MCF 10A (cell line): ENCODE measurements around the gene CLIP4. TPM values are rescaled to one million over a fixed set of nuclear protein-coding genes. Genes with fewer than 3 reads are reported as not detected.

Experiments
- BruUV-seq: library from RNA; stranded (reverse); fragments of 400-500 nt; replicated peaks from 2 replicates; lab custom pipeline; 2021; lab: Mats Ljungman, UMichigan
- CTCF ChIA-PET: fragments of 300-600 bp; sonication (Branson Sonifier 250); formaldehyde crosslinking; extraction: SDS; loops from one replicate; lab custom pipeline; 2021; ENCODE audit warnings: antibody characterized with exemption, inconsistent platforms; lab: Yijun Ruan, JAX
- POLR2A ChIA-PET: fragments of 300-600, 350-650 bp; sonication (Branson Sonifier 250); formaldehyde crosslinking; extraction: SDS; loops from one replicate; lab custom pipeline; 2020; ENCODE audit warnings: antibody characterized with exemption, inconsistent platforms; lab: Yijun Ruan, JAX
- DNase-seq: peaks from one replicate; pipeline ENCODE4 v3.0.0-alpha.2; 2018; ENCODE audit not compliant: unreplicated experiment
- H3K27ac Mint-ChIP-seq: one replicate; pipeline ENCODE4 v1.8.0; 2022; ENCODE audit warnings: mild to moderate bottlenecking, low read depth, mixed read lengths; ENCODE audit not compliant: unreplicated experiment
- H3K27me3 Mint-ChIP-seq: one replicate; pipeline ENCODE4 v1.8.0; 2022; ENCODE audit warnings: mixed read lengths; ENCODE audit not compliant: insufficient read depth, unreplicated experiment
- H3K36me3 Mint-ChIP-seq: one replicate; pipeline ENCODE4 v1.8.0; 2022; ENCODE audit warnings: mild to moderate bottlenecking, moderate library complexity, mixed read lengths; ENCODE audit not compliant: insufficient read depth, unreplicated experiment
- H3K4me1 Mint-ChIP-seq: one replicate; pipeline ENCODE4 v1.8.0; 2022; ENCODE audit warnings: mixed read lengths; ENCODE audit not compliant: insufficient read depth, unreplicated experiment
- H3K4me3 Mint-ChIP-seq: one replicate; pipeline ENCODE4 v1.8.0; 2022; ENCODE audit warnings: mild to moderate bottlenecking, moderate library complexity, mixed read lengths; ENCODE audit not compliant: unreplicated experiment
- H3K9me3 Mint-ChIP-seq: one replicate; pipeline ENCODE4 v1.8.0; 2022; ENCODE audit warnings: mixed read lengths; ENCODE audit not compliant: unreplicated experiment
- CTCF ChIP-seq: fragments of 200-600 bp; IDR thresholded peaks from one replicate; pipeline ENCODE4 v1.8.0; 2022; ENCODE audit warnings: antibody characterized with exemption, mild to moderate bottlenecking; ENCODE audit not compliant: unreplicated experiment
- intact Hi-C: fragments of 100-400 bp; cut with micrococcal nuclease; formaldehyde crosslinking; loops from 2 replicates; pipeline ENCODE4 v1.14.1; 2022
- total RNA-seq: library from RNA; stranded (reverse); gene quantifications from 2 replicates; pipeline ENCODE4 v1.2.3, GENCODE V29; 2022

The CLIP4 gene
- total RNA-seq, 1 experiment from 2014 or later = 77.8 TPM

GRCh38 chr2:29130295-29130694 lies 15.1 kb downstream of the CLIP4 start:
- H3K4me3 Mint-ChIP-seq = peak overlapping the region; percentile 46
- intact Hi-C loops = loop anchor here (2.0 kb wide), 1 partner anchor 75 kb away; no protein-coding TSS in a partner anchor
- no TSS peak for BruUV-seq
- H3K4me1 Mint-ChIP-seq = peaks cover 25% of the 10 kb centered on the region
- peak overlapping the region; percentile 63 for H3K27ac Mint-ChIP-seq
- H3K27me3 Mint-ChIP-seq = no peaks in the 10 kb centered on the region
- CTCF ChIA-PET = interaction anchor here (0.6 to 2.9 kb wide), 8 partner anchors 10 to 985 kb away, joined by 3 to 15 read pairs (median 6); partner anchors contain the start of gene CLIP4
- DNase-seq = peak; percentile 93
- POLR2A ChIA-PET = interaction anchor here (0.7 to 4.7 kb wide), 17 partner anchors 8 to 1016 kb away, joined by 3 to 171 read pairs (median 5); partner anchors contain the start of genes CLIP4, WDR43 and YPEL5
- H3K36me3 Mint-ChIP-seq = peaks cover 74% of the 10 kb centered on the region
- H3K9me3 Mint-ChIP-seq = no peaks in the 10 kb centered on the region
- no peak for TF ChIP-seq CTCF

GRCh38 chr2:29134933-29135332 lies 19.7 kb downstream of the CLIP4 start:
- BruUV-seq = no TSS peak
- ChIA-PET POLR2A (interaction anchor here (0.6 to 1.2 kb wide), 4 partner anchors 15 to 198 kb away, joined by 3 to 8 read pairs (median 3); no protein-coding TSS in a partner anchor), CTCF (interaction anchor here (0.5 to 0.8 kb wide), 3 partner anchors 16 to 236 kb away, joined by 3 to 7 read pairs (median 3); no protein-coding TSS in a partner anchor)
- peaks cover 9% of the 10 kb centered on the region for H3K4me1 Mint-ChIP-seq
- no peak for DNase-seq
- intact Hi-C loops = no loop called here
- H3K27ac Mint-ChIP-seq = no peak overlapping the region
- H3K36me3 Mint-ChIP-seq = peaks cover 86% of the 10 kb centered on the region
- no peaks in the 10 kb centered on the region for H3K9me3 Mint-ChIP-seq
- no peak for TF ChIP-seq CTCF
- no peak overlapping the region for H3K4me3 Mint-ChIP-seq
- H3K27me3 Mint-ChIP-seq = no peaks in the 10 kb centered on the region

DNA sequence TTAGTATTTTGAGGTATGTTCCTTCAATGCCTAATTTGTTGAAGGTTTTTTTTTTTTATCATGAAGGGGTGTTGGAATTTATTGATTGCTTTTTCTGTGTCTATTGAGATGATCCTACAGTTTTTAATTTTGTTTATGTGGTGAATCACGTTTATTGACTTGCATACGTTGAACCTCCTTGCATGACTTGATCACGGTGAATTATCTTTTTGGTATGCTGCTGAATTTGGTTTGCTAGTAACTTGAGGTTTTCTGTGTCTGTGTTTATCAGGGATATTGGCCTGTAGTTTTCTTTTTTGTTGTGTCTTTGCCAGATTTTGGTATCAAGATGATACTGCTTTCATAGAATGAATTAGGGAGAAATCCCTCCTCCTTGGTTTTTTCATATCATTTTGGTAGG lies 23.9 kb downstream of the CLIP4 start:
- no peaks in the 10 kb centered on the region for H3K27me3 Mint-ChIP-seq
- peaks cover 6% of the 10 kb centered on the region for H3K4me1 Mint-ChIP-seq
- peaks cover 78% of the 10 kb centered on the region for H3K36me3 Mint-ChIP-seq
- CTCF ChIA-PET = no interaction called here
- POLR2A ChIA-PET = interaction anchor here (0.9 to 1.4 kb wide), 3 partner anchors 9 to 22 kb away, joined by 3 to 8 read pairs (median 3); no protein-coding TSS in a partner anchor
- DNase-seq = no peak
- no peaks in the 10 kb centered on the region for H3K9me3 Mint-ChIP-seq
- no TSS peak for BruUV-seq
- intact Hi-C loops = no loop called here
- no peak for TF ChIP-seq CTCF
- H3K4me3 Mint-ChIP-seq = no peak overlapping the region
- H3K27ac Mint-ChIP-seq = peak overlapping the region; percentile 51

- no peak for DNase-seq
- H3K4me1 Mint-ChIP-seq = peaks cover 6% of the 10 kb centered on the region
- H3K27me3 Mint-ChIP-seq = no peaks in the 10 kb centered on the region
- intact Hi-C loops = no loop called here
- H3K27ac Mint-ChIP-seq = no peak overlapping the region
- TF ChIP-seq CTCF = no peak
- H3K4me3 Mint-ChIP-seq = no peak overlapping the region
- H3K36me3 Mint-ChIP-seq = peaks cover 78% of the 10 kb centered on the region
- no peaks in the 10 kb centered on the region for H3K9me3 Mint-ChIP-seq
- ChIA-PET POLR2A (interaction anchor here (0.6 to 1.4 kb wide), 4 partner anchors 9 to 23 kb away, joined by 3 to 8 read pairs (median 4); no protein-coding TSS in a partner anchor), CTCF (no interaction called here)
- no TSS peak for BruUV-seq
These were observed 24.5 kb downstream of the CLIP4 start for GRCh38 chr2:29139731-29140130.
